ENCODE data around the gene MTHFD2L. TPM values are rescaled to one million over a fixed set of nuclear protein-coding genes. Genes with fewer than 3 reads are reported as not detected.

MTHFD2L gene
- total RNA-seq, 1 donor from 2014 or later = 12.4 TPM

DNA sequence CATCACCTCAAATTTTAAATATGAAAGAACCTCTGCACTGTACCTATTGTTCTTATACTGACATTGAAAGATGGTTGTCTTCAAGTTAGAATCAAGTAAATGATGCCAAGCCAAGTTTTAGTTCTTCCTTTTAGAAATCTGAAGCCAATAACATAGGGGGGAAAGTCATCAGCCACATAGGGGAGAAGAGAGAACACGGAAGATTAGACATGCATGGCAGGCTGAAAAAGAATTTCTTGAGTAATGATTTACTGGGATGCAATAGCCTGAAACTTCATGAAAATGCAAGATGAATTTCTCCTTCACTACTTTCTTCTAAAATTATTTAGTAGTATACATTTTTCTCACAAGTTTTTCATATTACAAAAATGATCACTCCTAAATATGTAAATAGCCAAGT lies 136.8 kb downstream of the MTHFD2L start:
- Histone ChIP-seq H3K27ac (ENCODE audit: low read depth, low read length) (no peak overlapping the region), H3K79me2 (ENCODE audit: insufficient read depth, low read length) (no peaks in the 10 kb centered on the region), H3K27me3 (ENCODE audit: insufficient read depth, low read length) (no peaks in the 10 kb centered on the region), H3K9ac (ENCODE audit: low read length) (no peak overlapping the region), H3K4me2 (ENCODE audit: low read length) (no peak overlapping the region), H4K20me1 (ENCODE audit: insufficient read depth, low read length) (no peaks in the 10 kb centered on the region), H2AFZ (ENCODE audit: low read depth, low read length) (no peak overlapping the region), H3K4me3 (ENCODE audit: insufficient read depth, low read depth, low read length) (no peak overlapping the region), H3K36me3 (ENCODE audit: insufficient read depth, low read length) (no peaks in the 10 kb centered on the region), H3K4me1 (ENCODE audit: insufficient read depth, low read length) (no peaks in the 10 kb centered on the region), H3K9me3 (ENCODE audit: insufficient read depth, low read depth, low read length) (no peaks in the 10 kb centered on the region)
- DNase-seq (ENCODE audit: low read depth) (no peak), FAIRE-seq (no peak)
- H3K9me3 Mint-ChIP-seq (ENCODE audit: unreplicated experiment) = no peaks in the 10 kb centered on the region
- peaks cover 19% of the 10 kb centered on the region for H3K4me1 Mint-ChIP-seq (ENCODE audit: low read depth, unreplicated experiment)
- no peak overlapping the region for H3K4me3 Mint-ChIP-seq (ENCODE audit: unreplicated experiment)
- H3K27ac Mint-ChIP-seq (ENCODE audit: unreplicated experiment) = no peak overlapping the region
- H3K36me3 Mint-ChIP-seq (ENCODE audit: low read depth, unreplicated experiment) = no peaks in the 10 kb centered on the region
- TF ChIP-seq, protein P1, sequence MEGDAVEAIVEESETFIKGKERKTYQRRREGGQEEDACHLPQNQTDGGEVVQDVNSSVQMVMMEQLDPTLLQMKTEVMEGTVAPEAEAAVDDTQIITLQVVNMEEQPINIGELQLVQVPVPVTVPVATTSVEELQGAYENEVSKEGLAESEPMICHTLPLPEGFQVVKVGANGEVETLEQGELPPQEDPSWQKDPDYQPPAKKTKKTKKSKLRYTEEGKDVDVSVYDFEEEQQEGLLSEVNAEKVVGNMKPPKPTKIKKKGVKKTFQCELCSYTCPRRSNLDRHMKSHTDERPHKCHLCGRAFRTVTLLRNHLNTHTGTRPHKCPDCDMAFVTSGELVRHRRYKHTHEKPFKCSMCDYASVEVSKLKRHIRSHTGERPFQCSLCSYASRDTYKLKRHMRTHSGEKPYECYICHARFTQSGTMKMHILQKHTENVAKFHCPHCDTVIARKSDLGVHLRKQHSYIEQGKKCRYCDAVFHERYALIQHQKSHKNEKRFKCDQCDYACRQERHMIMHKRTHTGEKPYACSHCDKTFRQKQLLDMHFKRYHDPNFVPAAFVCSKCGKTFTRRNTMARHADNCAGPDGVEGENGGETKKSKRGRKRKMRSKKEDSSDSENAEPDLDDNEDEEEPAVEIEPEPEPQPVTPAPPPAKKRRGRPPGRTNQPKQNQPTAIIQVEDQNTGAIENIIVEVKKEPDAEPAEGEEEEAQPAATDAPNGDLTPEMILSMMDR (IDR thresholded peaks at IDR 0.05; ENCODE audit: insufficient read depth, low read depth, low read length) = no peak
- TF ChIP-seq EZH2 (IDR thresholded peaks at IDR 0.05; ENCODE audit: insufficient read depth, low read length) = no peak
- H3K27me3 Mint-ChIP-seq (ENCODE audit: low read depth, unreplicated experiment) = no peaks in the 10 kb centered on the region

DNA sequence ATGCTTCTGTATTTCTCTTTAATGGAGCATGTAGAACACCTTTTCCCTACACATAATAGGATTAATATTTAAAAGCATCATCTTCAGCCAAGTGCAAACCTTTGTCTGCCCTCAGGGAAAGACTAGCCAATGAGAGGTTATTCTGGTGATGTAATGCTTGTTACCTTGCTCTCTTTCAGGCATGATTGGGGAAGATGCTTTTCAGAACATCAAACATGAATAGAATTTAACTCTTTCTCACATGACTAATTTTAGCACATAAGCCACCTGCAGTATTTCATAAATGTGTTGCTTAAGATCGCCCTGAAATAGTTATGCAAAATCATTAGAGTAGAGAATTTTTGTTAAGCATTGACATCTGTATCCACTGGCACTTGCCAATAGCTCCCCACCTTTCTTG lies 139.6 kb downstream of the MTHFD2L start:
- Mint-ChIP-seq H3K27ac (ENCODE audit: unreplicated experiment) (no peak overlapping the region), H3K4me3 (ENCODE audit: unreplicated experiment) (no peak overlapping the region)
- FAIRE-seq = no peak

DNA sequence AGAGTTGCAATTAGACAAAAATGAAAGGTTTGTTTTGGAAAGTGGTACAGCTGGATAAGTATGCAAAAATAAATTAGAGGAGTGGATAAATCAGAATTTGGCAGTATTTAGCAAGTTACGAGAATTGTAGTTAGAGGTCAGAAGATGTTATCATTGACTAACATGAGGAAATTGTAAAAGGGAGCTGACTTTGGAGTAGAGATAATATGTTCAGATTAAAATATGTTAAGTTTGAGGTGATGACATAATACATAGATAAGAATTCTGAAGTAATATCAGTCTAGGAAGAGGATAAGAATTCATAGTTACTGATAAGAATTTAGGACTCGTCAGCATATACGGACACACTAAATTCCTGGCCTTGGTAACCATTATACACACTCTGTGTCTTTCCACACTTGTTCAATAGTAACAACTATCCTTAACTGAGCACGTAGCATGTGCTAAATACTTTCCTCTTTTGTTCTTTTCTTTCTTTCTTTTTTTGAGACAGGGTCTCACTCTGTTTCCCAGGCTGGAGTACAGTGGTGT lies 146.2 kb downstream of the MTHFD2L start:
- no peaks in the 10 kb centered on the region for H3K79me2 ChIP-seq (ENCODE audit: insufficient read depth, low read length)
- Mint-ChIP-seq H3K36me3 (ENCODE audit: low read depth, unreplicated experiment) (no peaks in the 10 kb centered on the region), H3K27me3 (ENCODE audit: low read depth, unreplicated experiment) (no peaks in the 10 kb centered on the region), H3K27ac (ENCODE audit: unreplicated experiment) (no peak overlapping the region), H3K4me1 (ENCODE audit: low read depth, unreplicated experiment) (peaks cover 7% of the 10 kb centered on the region), H3K4me3 (ENCODE audit: unreplicated experiment) (no peak overlapping the region), H3K9me3 (ENCODE audit: unreplicated experiment) (no peaks in the 10 kb centered on the region)
- H3K9ac ChIP-seq (ENCODE audit: low read length) = no peak overlapping the region
- H4K20me1 ChIP-seq (ENCODE audit: insufficient read depth, low read length) = no peaks in the 10 kb centered on the region
- DNase-seq (ENCODE audit: low read depth) (peak; percentile 40), FAIRE-seq (no peak)
- no peaks in the 10 kb centered on the region for H3K9me3 ChIP-seq (ENCODE audit: insufficient read depth, low read depth, low read length)
- no peaks in the 10 kb centered on the region for H3K4me1 ChIP-seq (ENCODE audit: insufficient read depth, low read length)
- H3K36me3 ChIP-seq (ENCODE audit: insufficient read depth, low read length) = no peaks in the 10 kb centered on the region
- no peak overlapping the region for H3K4me2 ChIP-seq (ENCODE audit: low read length)
- no peaks in the 10 kb centered on the region for H3K27me3 ChIP-seq (ENCODE audit: insufficient read depth, low read length)
- no peak overlapping the region for H3K27ac ChIP-seq (ENCODE audit: low read depth, low read length)
- H2AFZ ChIP-seq (ENCODE audit: low read depth, low read length) = no peak overlapping the region
- TF ChIP-seq, protein P1 (IDR thresholded peaks at IDR 0.05; ENCODE audit: insufficient read depth, low read depth, low read length) = no peak
- no peak for TF ChIP-seq EZH2 (IDR thresholded peaks at IDR 0.05; ENCODE audit: insufficient read depth, low read length)
- no peak overlapping the region for H3K4me3 ChIP-seq (ENCODE audit: insufficient read depth, low read depth, low read length)

More for the DNA sequence above, 139.6 kb downstream of the MTHFD2L start:
- no peak overlapping the region for H3K27ac ChIP-seq (ENCODE audit: low read depth, low read length)
- Mint-ChIP-seq H3K27me3 (ENCODE audit: low read depth, unreplicated experiment) (no peaks in the 10 kb centered on the region), H3K36me3 (ENCODE audit: low read depth, unreplicated experiment) (no peaks in the 10 kb centered on the region), H3K4me1 (ENCODE audit: low read depth, unreplicated experiment) (peaks cover 11% of the 10 kb centered on the region), H3K9me3 (ENCODE audit: unreplicated experiment) (no peaks in the 10 kb centered on the region)
- H3K9me3 ChIP-seq (ENCODE audit: insufficient read depth, low read depth, low read length) = no peaks in the 10 kb centered on the region
- TF ChIP-seq, protein P1 (IDR thresholded peaks at IDR 0.05; ENCODE audit: insufficient read depth, low read depth, low read length) = no peak
- TF ChIP-seq EZH2 (IDR thresholded peaks at IDR 0.05; ENCODE audit: insufficient read depth, low read length) = no peak
- no peaks in the 10 kb centered on the region for H3K36me3 ChIP-seq (ENCODE audit: insufficient read depth, low read length)
- H3K4me1 ChIP-seq (ENCODE audit: insufficient read depth, low read length) = no peaks in the 10 kb centered on the region
- no peak overlapping the region for H3K9ac ChIP-seq (ENCODE audit: low read length)
- H3K4me3 ChIP-seq (ENCODE audit: insufficient read depth, low read depth, low read length) = no peak overlapping the region
- no peaks in the 10 kb centered on the region for H4K20me1 ChIP-seq (ENCODE audit: insufficient read depth, low read length)
- no peak overlapping the region for H3K4me2 ChIP-seq (ENCODE audit: low read length)
- DNase-seq (ENCODE audit: low read depth) = no peak
- H3K27me3 ChIP-seq (ENCODE audit: insufficient read depth, low read length) = no peaks in the 10 kb centered on the region
- no peak overlapping the region for H2AFZ ChIP-seq (ENCODE audit: low read depth, low read length)
- no peaks in the 10 kb centered on the region for H3K79me2 ChIP-seq (ENCODE audit: insufficient read depth, low read length)
